ENCODE data around the gene EIF1AD. TPM values are rescaled to one million over a fixed set of nuclear protein-coding genes. Genes with fewer than 3 reads are reported as not detected.

Gene EIF1AD
- total RNA-seq, 3 donors from 2014 or later = 71.4 to 76.9 (median 76.0) TPM

GRCh38 chr11:65997286-65997685 is 4.7 kb downstream of the EIF1AD start:
- ATAC-seq (no peak), DNase-seq (no peak)
- Mint-ChIP-seq H3K4me3 (no peak overlapping the region), H3K4me1 (ENCODE audit: low read depth) (peaks cover 15% of the 10 kb centered on the region), H3K9me3 (no peaks in the 10 kb centered on the region), H3K36me3 (ENCODE audit: insufficient read depth) (peaks cover 25% of the 10 kb centered on the region), H3K27me3 (ENCODE audit: low read depth) (no peaks in the 10 kb centered on the region)

- Mint-ChIP-seq H3K9me3 (no peaks in the 10 kb centered on the region), H3K4me3 (no peak overlapping the region), H3K27me3 (ENCODE audit: low read depth) (no peaks in the 10 kb centered on the region), H3K36me3 (ENCODE audit: insufficient read depth) (peaks cover 3% of the 10 kb centered on the region), H3K4me1 (ENCODE audit: low read depth) (peaks cover 5% of the 10 kb centered on the region)
- no peak for ATAC-seq
- DNase-seq = no peak
Measured at GRCh38 chr11:65992056-65992455, 9.9 kb downstream of the EIF1AD start.

GRCh38 chr11:65988791-65989592 is 13.0 kb downstream of the EIF1AD start:
- H3K4me1 Mint-ChIP-seq (ENCODE audit: low read depth) = peaks cover 5% of the 10 kb centered on the region
- no peaks in the 10 kb centered on the region for H3K27me3 Mint-ChIP-seq (ENCODE audit: low read depth)
- peak; percentile 89 for DNase-seq
- H3K36me3 Mint-ChIP-seq (ENCODE audit: insufficient read depth) = no peaks in the 10 kb centered on the region
- no peaks in the 10 kb centered on the region for H3K9me3 Mint-ChIP-seq
- H3K4me3 Mint-ChIP-seq = no peak overlapping the region
- peak; percentile 100 for ATAC-seq

GRCh38 chr11:65987336-65987735 is 14.6 kb downstream of the EIF1AD start:
- no peaks in the 10 kb centered on the region for H3K9me3 Mint-ChIP-seq
- H3K27me3 Mint-ChIP-seq (ENCODE audit: low read depth) = no peaks in the 10 kb centered on the region
- no peak for ATAC-seq
- peaks cover 5% of the 10 kb centered on the region for H3K4me1 Mint-ChIP-seq (ENCODE audit: low read depth)
- no peak for DNase-seq
- H3K36me3 Mint-ChIP-seq (ENCODE audit: insufficient read depth) = no peaks in the 10 kb centered on the region
- H3K4me3 Mint-ChIP-seq = no peak overlapping the region

GRCh38 chr11:65983589-65983987 is 18.4 kb downstream of the EIF1AD start:
- peaks cover 7% of the 10 kb centered on the region for H3K36me3 Mint-ChIP-seq (ENCODE audit: insufficient read depth)
- ATAC-seq (no peak), DNase-seq (no peak)
- no peaks in the 10 kb centered on the region for H3K27me3 Mint-ChIP-seq (ENCODE audit: low read depth)
- no peaks in the 10 kb centered on the region for H3K9me3 Mint-ChIP-seq
- H3K4me3 Mint-ChIP-seq = no peak overlapping the region
- H3K4me1 Mint-ChIP-seq (ENCODE audit: low read depth) = no peaks in the 10 kb centered on the region

- DNase-seq (no peak), ATAC-seq (no peak)
- Mint-ChIP-seq H3K4me3 (no peak overlapping the region), H3K27me3 (ENCODE audit: low read depth) (no peaks in the 10 kb centered on the region), H3K9me3 (no peaks in the 10 kb centered on the region), H3K36me3 (ENCODE audit: insufficient read depth) (peaks cover 10% of the 10 kb centered on the region), H3K4me1 (ENCODE audit: low read depth) (no peaks in the 10 kb centered on the region)
Measured at GRCh38 chr11:65982824-65983588, 19.0 kb downstream of the EIF1AD start.

- H3K9me3 Mint-ChIP-seq = no peaks in the 10 kb centered on the region
- ATAC-seq (peak in 1 of 2 donors; percentile 15), DNase-seq (no peak)
- no peaks in the 10 kb centered on the region for H3K4me1 Mint-ChIP-seq (ENCODE audit: low read depth)
- no peaks in the 10 kb centered on the region for H3K27me3 Mint-ChIP-seq (ENCODE audit: low read depth)
- peaks cover 15% of the 10 kb centered on the region for H3K36me3 Mint-ChIP-seq (ENCODE audit: insufficient read depth)
- H3K4me3 Mint-ChIP-seq = no peak overlapping the region
Measured at GRCh38 chr11:65981972-65982823, 19.8 kb downstream of the EIF1AD start.

- H3K4me3 Mint-ChIP-seq = no peak overlapping the region
- no peaks in the 10 kb centered on the region for H3K4me1 Mint-ChIP-seq (ENCODE audit: low read depth)
- H3K36me3 Mint-ChIP-seq (ENCODE audit: insufficient read depth) = peaks cover 17% of the 10 kb centered on the region
- ATAC-seq = no peak
- DNase-seq = no peak
- no peaks in the 10 kb centered on the region for H3K9me3 Mint-ChIP-seq
- no peaks in the 10 kb centered on the region for H3K27me3 Mint-ChIP-seq (ENCODE audit: low read depth)
Measured at GRCh38 chr11:65981101-65981740, 20.7 kb downstream of the EIF1AD start.

- ATAC-seq (no peak), DNase-seq (no peak)
- no peaks in the 10 kb centered on the region for H3K4me1 Mint-ChIP-seq (ENCODE audit: low read depth)
- H3K4me3 Mint-ChIP-seq = no peak overlapping the region
- H3K27me3 Mint-ChIP-seq (ENCODE audit: low read depth) = no peaks in the 10 kb centered on the region
- H3K36me3 Mint-ChIP-seq (ENCODE audit: insufficient read depth) = peaks cover 25% of the 10 kb centered on the region
- H3K9me3 Mint-ChIP-seq = no peaks in the 10 kb centered on the region
Measured at GRCh38 chr11:65979261-65979759, 22.6 kb downstream of the EIF1AD start.

GRCh38 chr11:65978391-65979238 is 23.3 kb downstream of the EIF1AD start:
- ATAC-seq = no peak
- Mint-ChIP-seq H3K36me3 (ENCODE audit: insufficient read depth) (peaks cover 27% of the 10 kb centered on the region), H3K4me3 (no peak overlapping the region), H3K9me3 (no peaks in the 10 kb centered on the region), H3K4me1 (ENCODE audit: low read depth) (no peaks in the 10 kb centered on the region), H3K27me3 (ENCODE audit: low read depth) (no peaks in the 10 kb centered on the region)
- no peak for DNase-seq

- Mint-ChIP-seq H3K36me3 (ENCODE audit: insufficient read depth) (peaks cover 31% of the 10 kb centered on the region), H3K27me3 (ENCODE audit: low read depth) (no peaks in the 10 kb centered on the region), H3K9me3 (no peaks in the 10 kb centered on the region), H3K4me3 (no peak overlapping the region), H3K4me1 (ENCODE audit: low read depth) (no peaks in the 10 kb centered on the region)
- DNase-seq (no peak), ATAC-seq (no peak)
Measured at GRCh38 chr11:65977621-65978390, 24.2 kb downstream of the EIF1AD start.

GRCh38 chr11:65976216-65977176 is 25.5 kb downstream of the EIF1AD start:
- Mint-ChIP-seq H3K36me3 (ENCODE audit: insufficient read depth) (peaks cover 38% of the 10 kb centered on the region), H3K27me3 (ENCODE audit: low read depth) (no peaks in the 10 kb centered on the region), H3K4me3 (no peak overlapping the region), H3K4me1 (ENCODE audit: low read depth) (no peaks in the 10 kb centered on the region), H3K9me3 (no peaks in the 10 kb centered on the region)
- DNase-seq (no peak), ATAC-seq (no peak)
